GM19463 (cell line): Measurements from ENCODE around the gene FAM114A1.
"Not testable (repeated sequence)": the region's sequence is repeated elsewhere in the genome, so short reads cannot be mapped to it uniquely, and the experiment has no call there.

Experiments used
- ATAC-seq: cut with Tn5 transposase; IDR thresholded peaks from one replicate; pipeline ENCODE4 v1.9.1; 2021; ENCODE audit warnings: mild to moderate bottlenecking, moderate library complexity; ENCODE audit not compliant: unreplicated experiment

The FAM114A1 gene

DNA sequence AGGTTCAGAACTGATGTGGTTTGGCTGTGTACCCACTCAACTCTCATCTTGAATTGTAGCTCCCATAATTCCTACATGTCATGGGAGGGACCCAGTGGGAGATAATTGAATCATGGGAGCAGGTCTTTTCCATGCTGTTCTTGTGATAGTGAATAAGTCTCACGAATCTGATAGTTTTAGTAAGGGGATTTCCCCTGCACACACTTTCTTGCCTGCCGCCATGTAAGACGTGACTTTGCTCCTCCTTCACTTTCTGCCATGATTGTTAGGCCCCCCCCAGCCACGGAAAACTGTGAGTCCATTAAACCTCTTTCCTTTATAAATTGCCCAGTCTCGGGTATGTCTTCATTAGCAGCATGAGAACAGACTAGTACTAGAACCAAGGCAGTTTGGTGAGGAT, 91.6 kb downstream of the FAM114A1 start:
- ATAC-seq: not testable (repeated sequence)

DNA sequence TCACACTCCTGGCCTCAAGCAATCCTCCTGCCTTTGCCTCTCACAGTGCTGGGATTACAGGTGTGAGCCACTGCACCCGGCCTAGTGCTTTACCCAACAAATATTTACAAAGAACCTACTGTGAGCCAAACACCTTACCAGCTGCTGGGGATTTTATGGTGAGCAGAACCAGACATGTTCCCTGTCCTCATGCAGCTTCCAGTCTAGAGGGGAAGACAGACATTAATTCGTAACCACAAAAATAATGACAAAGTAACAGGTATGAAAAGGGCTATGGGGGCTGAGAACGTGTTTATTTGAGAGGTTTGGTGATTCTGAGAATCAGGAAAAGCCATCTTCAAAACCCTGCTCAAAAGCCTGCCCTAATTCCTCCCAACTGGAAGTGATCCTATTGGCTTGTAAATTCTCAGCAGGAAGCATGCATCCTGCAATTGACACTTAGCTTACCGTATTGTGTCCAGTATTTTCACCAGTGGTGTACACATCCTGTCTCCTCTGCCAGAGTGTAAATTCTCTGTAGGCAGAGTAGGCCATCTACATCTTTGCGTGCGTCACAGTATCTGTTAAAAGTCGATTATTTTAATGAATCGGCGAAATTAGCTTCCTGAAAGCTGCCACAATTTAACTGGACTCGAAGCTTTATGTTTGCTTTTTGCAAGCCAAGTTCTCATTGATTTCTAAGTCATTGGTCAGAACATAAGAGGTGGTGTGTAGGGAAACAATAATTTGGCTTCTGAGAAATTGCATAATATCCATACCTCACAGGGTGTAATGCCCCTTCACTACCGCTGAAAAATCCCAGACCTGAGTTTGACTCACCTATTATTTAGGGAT, 97.6 kb downstream of the FAM114A1 start:
- ATAC-seq: no peak

DNA sequence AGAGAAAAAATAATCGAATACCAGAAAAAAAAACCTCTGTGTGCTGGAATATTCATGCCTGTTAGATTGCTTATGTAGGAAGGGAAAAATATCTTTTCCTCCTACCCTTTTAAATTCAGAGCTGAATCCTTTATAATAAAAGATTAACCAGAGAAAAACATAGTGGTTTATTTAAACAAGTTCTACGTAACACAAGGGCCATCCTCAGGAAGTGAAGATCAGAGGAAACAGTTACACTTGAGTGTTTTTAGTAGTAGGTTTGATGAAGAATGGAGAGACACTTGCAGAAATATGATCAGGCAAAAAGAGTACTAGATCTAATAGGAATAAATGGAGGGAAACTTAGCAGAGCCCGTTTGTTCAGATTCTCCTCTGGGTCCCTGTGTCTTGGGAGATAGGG, 98.3 kb downstream of the FAM114A1 start:
- ATAC-seq: no peak

GRCh38 chr4:38967260-38968095, 99.9 kb downstream of the FAM114A1 start:
- ATAC-seq: no peak

GRCh38 chr4:38968668-38969067, 101.1 kb downstream of the FAM114A1 start:
- no peak for ATAC-seq

DNA sequence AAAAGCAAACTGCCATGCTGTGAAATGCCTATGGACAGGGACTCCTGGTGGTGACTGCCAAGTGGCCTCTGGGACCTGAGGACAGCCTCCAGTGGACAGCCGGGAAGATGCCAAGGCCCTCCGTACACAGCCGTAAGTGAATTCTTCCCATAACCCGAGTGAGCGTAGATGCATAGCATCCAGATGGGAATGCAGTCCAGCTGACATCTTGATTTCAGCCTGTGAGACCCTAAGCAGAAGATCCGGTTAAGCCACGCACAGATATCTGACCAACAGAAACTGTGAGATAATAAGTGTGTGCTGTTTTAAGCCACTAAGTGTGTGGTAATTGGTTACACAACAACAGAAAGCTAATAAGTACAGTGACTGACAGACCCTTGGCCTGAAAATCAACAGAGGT, 108.7 kb downstream of the FAM114A1 start:
- no peak for ATAC-seq

GRCh38 chr4:38979081-38979480, 111.5 kb downstream of the FAM114A1 start:
- ATAC-seq: no peak

DNA sequence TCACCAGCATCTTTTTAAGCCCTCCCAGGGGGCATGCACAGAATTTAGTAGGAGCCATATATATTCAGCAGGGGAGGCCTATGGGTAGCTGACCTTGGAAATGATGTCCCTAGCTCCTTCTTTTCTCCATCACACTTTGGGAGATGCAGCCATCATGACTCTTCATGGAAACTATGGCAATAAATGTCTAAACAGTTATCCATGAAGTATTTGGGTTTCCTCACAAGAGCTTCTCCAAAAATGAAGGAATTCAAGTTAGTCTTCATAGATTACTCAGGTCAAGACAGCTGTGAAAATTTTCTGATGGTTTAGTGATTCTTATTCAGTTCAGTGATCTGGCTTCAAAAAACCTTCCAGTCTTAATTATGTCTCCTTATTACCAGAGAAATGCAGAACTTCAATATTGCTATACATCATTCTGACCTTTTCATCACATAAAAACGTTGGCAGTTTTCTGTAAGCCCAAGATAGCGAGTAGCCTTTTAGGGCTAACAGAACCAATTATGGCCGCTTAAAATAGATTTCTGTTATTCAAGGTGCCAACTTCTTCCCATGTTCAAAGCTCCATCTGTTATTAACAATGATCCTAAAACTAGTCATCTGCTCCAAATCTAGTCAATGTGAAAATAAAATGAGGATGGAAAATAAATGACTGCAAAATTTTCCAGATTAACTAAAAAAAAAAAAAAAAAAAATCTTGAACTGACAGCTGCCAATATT, 112.1 kb downstream of the FAM114A1 start:
- no peak for ATAC-seq

DNA sequence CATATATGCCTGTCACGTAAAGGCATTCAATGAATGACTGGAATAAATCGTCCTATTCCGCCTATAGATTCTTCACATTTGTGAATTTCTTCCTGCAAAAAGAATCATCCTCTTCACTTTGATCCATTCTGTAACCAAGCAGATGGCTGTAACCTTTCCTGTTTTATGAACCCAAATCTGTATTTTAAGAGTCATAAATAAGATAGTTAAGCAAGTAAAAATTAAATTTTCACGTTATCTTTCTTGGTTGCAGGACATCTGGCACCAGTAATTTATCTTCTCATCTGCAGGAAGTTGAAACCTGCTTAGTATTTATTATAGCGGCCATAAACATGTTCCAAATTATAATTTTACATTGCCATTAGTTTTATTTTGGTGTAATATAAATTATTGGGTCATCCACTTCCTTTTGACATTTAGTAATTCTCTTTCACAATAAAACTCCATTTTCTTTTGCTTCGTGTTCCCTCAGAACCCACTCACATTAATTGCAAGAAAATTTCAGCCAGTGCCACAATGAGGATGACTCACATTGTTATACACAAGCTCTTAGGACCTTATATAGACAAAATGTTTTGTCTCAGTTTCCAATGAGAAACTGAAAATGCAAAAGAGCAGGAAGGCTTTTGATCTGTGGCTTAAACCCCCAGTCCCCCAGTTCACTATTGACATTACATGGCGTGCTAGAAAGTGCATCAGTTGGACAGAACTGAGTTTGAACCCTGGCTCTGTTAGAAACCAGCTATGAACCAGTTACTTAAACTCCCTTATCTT, 113.5 kb downstream of the FAM114A1 start:
- peak; percentile 58 for ATAC-seq

DNA sequence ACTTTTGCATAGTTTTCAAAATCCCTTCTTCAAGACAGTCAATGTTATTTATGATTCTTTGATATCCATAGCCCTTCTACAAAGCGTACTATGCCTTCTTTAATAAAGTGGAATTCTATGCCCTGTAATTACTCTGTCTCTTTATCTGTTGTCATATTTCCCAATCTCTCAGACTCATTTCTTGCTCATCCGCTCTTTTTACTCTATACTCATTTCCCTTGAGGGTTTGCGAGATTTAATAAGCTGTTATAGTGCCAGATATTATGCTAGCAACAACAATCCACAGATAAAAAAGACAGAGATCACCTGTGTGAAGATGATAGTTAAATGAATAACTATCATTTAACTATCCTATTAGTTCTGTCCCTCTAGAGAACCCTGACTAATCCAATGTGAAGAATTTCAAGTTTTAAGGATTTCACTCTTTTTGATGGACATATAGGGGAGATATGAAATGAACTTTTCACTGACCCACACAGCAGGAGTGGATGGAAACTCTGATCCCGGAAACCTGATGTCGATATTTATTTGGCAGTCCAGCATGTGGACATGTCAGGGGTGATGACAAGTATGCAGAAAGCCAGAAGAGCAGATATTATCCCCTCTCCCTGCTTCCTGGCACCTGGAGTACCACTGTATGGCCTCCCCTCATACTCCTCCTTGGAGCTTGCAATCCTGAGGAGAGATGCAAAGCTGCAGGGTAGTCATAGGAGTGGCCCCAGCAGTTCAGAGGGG, 114.9 kb downstream of the FAM114A1 start:
- no peak for ATAC-seq

- ATAC-seq: no peak
Observed at GRCh38 chr4:38983291-38983690, 115.7 kb downstream of the FAM114A1 start.

- ATAC-seq: no peak
Observed at GRCh38 chr4:38983787-38984598, 116.4 kb downstream of the FAM114A1 start.

DNA sequence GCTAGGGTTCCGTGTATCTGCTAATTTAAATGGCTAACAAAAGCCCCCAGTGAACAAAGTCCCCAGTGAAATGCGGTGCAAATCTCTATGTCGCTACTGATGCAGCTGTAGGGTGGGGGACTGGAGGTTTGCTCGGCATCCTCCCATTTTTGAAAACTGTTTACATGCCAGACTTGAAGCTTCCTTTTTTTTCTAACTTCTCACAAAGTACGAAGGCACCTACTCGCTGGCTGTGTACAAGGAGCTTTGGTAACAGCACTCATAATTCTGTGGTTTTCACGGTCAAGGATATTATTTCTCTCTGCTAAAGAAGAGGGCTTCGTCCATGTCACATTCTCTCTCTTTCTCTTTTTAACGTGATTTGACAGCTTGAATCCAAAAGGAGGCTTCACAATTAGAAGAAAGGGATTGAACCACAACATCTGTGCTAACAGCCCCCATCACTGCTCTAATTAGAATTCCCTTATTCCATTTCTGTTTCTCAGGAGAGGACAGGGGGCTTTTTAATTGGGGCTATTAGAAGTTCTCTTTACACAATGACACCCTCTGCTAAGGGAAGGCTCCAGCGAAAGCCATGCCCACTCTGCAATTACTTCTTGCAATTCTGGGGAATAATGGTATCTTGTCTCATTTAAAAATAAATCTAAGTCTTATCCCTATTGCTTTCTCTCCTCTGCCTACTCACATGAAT, 117.9 kb downstream of the FAM114A1 start:
- no peak for ATAC-seq

DNA sequence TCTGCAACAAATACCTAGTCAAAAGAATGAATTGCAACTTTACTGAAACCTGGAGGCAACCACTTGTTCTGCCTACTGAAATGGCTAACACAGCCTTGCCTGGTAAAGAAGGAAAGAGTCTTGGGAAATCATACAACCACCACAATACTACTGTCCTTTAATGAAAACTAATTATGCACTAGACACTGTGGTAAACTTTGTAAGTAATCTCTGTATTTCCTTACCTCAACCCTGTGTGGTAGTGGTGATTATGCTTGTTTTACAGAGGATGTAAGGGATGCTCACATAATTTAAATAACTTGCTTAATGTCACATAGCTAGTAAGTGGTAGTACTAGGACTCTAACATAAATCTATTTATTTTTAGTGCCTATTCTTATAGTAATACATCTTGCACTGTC, 119.9 kb downstream of the FAM114A1 start:
- no peak for ATAC-seq

- not testable (repeated sequence) for ATAC-seq
Observed at GRCh38 chr4:38988353-38988752, 120.7 kb downstream of the FAM114A1 start.

DNA sequence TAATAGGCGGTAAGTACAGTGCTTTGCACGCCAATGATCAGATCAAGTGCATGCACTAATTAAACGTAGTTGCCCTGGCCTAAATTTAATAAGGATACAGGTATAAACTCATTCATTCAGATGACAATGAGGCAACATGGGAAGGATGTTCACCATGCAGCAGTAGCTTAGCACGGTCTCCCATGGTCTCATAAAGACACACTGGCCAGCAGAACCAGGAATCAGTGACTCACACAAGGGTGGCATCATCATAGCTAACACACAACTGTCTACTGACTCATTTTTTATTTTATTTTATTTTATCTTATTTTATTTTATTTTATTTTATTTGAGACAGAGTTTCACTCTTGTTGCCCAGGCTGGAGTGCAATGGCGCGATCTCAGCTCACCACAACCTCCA, 121.9 kb downstream of the FAM114A1 start:
- ATAC-seq: no peak

GRCh38 chr4:38990241-38990640, 122.6 kb downstream of the FAM114A1 start:
- no peak for ATAC-seq

DNA sequence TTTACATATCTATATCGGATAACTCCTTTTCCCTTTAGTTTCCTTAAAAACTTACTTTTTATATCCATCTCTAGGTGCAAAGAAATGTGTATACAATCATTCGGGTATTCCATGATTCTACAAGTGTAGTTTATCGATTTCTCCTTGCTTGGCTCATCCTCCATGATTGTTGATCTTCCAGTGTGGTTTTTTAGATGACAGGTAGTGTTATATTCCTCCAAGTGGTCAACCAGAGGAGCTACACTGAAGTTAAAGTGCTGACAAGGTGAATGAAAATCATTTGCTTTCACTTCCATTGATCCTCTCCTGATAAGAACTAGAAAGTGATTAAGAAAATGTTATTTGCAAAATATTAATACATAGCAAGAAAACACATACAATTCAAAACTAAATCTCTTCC, 126.1 kb downstream of the FAM114A1 start:
- ATAC-seq: no peak

DNA sequence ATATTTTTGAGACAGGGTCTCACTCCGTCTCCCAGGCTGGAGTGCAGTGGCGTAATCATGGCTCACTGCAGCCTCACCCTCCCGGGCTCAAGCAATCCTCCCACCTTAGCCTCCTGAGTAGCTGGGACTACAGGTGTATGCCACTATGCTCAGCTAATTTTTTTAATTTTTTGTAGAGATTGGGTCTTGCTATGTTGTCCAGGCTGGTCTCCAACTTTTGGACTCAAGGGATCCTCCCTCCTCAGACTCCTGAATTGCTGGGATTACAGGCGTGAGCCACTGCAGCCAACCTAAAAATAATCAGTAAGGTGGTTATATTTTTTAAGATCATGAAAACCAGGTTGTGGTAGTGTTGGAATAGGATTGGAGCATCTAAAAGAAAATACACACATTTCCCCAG, 126.5 kb downstream of the FAM114A1 start:
- ATAC-seq: no peak
